Activated CD4-positive, alpha-beta T cell treated with anti-CD3 and anti-CD28 coated beads for 1 hour (primary cell): Measurements from ENCODE around the gene DBX1.
"Not testable (repeated sequence)": the region's sequence is repeated elsewhere in the genome, so short reads cannot be mapped to it uniquely, and the experiment has no call there.

Experiments
- DNase-seq: peaks from one replicate; pipeline ENCODE4 v3.0.0-alpha.2; 2020

Gene DBX1

DNA sequence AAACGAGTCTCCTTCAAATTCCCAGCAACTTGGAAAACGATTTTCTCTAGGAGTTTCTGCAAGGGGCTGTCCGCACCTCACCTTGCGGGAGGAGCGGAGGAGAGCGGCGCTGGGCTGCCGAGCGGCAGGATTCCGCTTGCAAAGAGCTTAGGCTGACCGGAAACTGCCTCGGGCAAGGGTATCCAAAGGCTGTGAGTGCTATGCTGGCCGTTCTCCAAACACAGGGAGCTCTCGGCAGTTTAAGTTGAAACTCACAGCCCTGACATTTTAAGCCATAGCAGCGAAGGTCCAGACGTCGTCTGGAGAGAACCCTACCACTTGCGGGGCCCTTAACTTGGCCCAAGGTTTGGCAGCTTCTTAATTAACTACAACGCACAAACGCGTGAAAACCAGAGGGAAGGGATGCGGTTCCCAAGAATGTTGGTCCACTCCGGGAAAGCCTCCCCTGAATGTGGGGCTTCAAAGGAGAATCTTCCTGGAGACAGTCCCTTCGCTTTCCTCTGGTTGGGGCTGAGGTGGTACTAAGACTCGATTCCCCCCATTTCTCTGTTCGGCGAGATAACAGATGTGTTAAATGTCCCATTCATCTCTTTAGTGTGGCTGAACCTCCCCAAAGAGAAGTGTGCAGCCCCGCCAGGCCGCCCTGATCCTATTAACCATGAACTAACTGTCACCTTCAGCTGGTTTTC, 1.1 kb upstream of the DBX1 start:
- no peak for DNase-seq

DNA sequence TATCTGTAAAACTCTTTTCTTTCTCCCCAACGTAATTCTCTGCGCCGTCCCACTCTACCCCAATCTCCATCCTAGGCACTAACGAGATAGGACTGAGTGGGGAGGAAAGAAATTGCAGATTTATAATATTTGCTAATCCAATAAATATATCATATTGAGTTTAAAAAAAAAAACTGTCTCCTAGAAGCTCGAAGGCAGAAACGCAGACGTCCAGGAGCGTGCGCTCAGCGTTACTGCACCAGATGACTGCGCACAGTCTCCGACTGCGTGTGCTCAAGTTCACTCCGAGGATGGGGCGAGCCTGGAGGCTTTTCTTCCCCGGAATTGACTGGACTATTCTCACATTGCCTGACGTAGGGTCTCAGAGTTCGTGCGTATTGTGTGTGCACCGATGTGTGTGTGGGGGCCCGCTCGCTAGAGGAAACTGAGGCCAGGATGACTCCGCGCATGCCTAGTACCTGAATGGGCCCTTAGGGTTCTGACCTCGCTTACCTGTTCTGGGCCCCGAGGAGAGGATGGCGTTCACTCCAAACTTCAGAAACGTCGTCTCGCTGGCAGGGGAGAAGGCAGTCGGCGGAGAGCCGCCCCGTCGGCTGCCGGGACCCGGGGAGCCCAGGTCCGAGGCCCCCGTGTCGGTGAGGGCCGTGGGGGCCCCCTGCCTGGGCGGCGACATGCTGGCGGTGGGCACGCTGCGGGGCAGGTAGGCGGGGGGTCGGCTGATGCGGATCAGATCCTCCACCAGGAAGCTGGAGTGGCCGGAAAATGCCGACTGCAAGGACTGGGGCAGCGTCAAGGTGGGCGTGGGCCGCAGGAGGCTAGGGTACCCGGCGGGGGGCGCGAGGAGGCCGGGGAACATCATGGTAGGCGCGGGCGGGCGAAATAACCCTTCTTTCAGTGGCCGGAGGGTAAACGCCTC, 551 bp downstream of the DBX1 start:
- no peak for DNase-seq

GRCh38 chr11:20158597-20159257, 1.5 kb downstream of the DBX1 start:
- no peak for DNase-seq

DNA sequence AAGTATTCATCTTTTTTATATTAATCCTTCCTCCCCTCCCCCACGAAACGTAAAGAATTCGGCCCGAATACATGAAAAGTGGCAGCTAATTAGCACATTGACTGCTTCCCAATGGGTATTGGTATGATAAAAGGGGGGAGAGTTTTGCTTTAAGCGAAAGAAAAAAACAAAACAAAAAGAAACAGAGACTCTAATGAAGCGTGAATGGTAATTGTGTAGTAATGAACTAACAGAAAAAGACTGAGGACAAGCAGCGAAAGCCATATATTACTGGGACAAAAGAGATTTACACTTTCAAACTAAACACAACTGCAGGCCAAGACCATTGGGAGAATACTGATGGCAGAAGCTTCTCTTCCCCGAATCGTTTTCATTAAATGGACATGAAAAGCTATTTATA, 2.5 kb downstream of the DBX1 start:
- DNase-seq, result no peak

- peak; percentile 26 for DNase-seq
Observed at GRCh38 chr11:20156876-20157613, 3.2 kb downstream of the DBX1 start.

- peak; percentile 47 for DNase-seq
Observed at GRCh38 chr11:20156280-20156875, 3.9 kb downstream of the DBX1 start.

GRCh38 chr11:20155683-20156279, 4.5 kb downstream of the DBX1 start:
- no peak for DNase-seq

- DNase-seq, result no peak
Observed at GRCh38 chr11:20154381-20154780, 5.9 kb downstream of the DBX1 start.

DNA sequence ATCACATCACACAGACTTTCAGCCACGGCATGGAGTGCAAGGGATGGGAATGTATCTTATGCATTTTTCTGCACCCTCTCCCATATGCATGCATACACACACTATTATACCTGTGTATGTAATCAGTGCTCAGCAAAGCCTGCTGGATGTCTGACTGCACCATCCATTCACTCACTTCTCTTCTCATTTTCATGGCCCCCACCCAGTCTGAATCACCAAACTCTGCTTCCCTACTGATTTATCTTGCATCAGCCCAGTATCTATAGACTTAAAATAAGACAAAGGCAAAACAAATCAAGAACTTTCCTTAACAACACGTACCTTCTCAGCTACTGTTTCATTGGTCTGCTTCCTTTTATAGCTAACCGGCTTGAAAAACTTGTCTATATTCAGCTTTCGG, 21.6 kb downstream of the DBX1 start:
- DNase-seq, result no peak

DNA sequence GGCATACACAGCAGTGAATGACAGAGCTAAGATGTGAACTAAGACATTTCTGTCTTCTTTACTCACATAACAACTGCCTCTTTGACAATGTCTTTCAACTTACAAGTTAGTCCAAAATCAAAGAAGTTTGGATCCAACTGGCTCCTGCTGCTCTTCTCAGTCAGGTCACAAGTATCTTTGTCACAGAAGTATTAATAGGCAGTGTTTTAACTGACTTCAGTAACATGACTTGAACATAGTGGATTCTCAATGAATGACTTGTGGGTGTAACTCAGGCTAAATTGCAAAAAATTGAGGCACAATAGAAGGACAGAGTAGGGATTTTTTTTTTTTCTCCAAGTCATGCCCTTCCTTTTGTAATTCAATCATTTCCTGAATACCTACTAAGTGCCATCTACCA, 22.6 kb downstream of the DBX1 start:
- DNase-seq, result no peak

- no peak for DNase-seq
Observed at GRCh38 chr11:20134991-20135736, 25.1 kb downstream of the DBX1 start.

DNA sequence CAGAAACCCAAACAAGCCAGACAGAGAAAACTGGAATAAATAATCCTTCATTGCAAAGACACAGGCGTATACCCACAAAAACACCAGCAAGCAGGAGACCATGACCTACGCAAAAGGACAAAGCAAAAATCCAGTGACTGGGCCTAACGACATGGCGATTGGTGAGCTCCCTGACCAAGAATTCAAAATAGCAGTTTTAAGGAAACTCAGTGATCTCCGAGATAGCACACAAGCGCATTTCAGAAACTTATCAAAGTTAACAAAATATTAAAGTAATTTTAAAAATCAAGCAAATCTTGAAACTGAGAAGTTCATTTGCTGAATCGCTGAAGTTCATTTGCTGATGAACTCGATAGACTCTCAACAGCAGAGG, 27.6 kb downstream of the DBX1 start:
- no peak for DNase-seq

DNA sequence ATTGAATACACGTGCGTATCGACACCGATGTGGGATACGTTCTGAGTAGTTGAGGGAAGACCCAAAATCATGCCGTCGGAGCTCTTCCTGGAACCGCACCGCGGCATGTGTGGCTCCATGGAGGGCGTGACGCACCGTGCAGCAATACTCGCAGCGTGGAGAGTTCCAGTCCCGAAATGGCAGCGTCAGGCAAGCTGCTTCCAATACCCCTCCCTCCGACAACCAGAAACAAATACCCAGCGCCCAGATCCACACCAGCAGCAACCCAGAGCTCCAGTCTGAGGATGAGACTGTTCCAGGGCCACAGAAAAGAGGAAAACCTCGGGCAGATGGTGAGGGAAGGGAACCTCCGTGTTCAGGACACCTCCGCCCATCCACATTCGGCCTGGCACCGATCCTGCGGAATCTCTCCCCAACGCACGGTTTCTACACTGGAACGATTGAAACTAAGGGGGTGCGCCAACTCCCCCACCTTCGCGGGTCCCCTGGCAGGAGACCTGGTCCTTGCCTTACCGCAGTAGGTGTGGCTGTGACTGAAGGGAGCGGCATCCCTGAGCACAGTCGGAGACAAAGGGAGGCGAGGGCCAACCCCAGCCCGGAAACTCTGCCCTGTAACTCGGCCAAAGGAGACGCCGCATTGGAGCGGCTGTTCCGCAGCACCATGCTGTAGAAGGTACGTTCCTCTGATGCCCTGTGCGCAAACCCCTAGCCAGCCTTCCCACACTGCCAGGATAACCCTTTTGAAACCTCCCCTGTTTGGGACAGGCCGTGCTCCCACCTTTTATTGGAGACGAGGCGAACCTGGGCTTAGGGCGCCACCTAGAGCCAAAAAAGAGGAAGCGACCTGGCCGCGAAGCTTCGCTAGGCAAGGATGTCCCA, 28.2 kb downstream of the DBX1 start:
- peak; percentile 25 for DNase-seq

GRCh38 chr11:20129665-20130064, 30.6 kb downstream of the DBX1 start:
- DNase-seq, result no peak

- DNase-seq, result not testable (repeated sequence)
Observed at GRCh38 chr11:20128528-20128825, 31.8 kb downstream of the DBX1 start.

DNA sequence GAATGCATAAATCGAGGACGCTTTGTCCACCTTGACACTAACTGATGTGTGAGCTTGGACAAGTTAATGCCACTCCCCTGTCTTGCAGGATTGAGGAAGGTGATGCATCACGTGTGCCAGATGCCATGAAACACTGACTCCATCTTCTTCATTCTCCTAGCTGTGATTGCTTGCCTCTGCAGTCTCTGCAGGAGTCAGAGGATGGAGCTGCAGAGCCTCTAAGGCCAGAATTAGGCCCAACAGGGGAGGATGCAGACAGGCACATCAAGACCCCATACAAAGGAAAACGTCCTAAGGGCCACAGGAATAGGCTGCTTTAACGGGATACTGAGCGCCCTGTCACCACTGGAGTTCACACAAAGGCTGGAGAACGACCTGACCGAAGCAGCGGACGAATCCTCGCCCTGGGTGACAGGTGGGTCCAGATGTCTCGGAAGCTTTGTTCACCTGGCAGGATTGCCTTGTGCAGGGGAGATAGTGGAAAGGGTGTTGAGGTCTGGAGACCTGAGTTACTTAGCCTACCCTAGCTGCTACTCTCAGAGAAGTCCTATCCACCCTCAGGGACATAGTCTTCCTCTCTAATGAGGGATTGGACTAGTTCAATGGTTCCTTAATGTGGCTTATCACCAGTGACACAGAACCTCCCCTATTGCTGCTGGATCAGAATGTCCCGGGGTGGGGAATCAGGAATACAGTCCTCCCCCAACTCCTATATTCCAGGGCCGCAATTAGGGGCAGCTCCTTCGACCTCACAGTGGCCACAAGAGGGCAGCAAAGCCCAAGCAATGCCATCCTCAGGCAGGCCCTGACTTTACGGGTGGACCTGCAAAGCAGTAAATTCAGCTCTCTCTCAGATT, 32.4 kb downstream of the DBX1 start:
- peak; percentile 63 for DNase-seq

GRCh38 chr11:20126724-20127123, 33.6 kb downstream of the DBX1 start:
- DNase-seq, result no peak

DNA sequence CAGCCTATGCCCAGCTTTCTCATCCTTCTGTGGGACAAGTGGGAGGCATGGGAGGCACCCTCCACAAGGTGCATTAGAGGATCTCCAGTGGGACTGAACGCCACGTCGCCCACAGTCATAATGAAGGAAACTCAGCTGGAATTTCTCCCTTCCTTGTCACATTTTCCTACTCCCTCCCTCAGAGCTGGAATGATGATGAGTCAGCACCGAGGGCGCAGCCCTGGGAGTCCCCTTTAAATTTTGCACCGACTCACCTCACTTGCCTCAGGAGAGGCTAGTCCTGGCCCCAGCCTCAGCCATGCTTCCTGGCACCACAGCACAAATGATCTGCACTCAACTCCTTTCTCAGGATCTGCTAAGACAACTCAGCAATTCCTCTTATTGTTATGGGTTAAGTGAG, 34.3 kb downstream of the DBX1 start:
- DNase-seq, result no peak

GRCh38 chr11:20122131-20122530, 38.1 kb downstream of the DBX1 start:
- DNase-seq, result no peak
